ENCODE measurements around the gene AFF1.

AFF1 gene

GRCh38 chr4:87108142-87108546, 173.3 kb downstream of the AFF1 start:
- DNase-seq (ENCODE audit: low read depth in 1 of 2, low spot score in 1 of 2): no peak

- DNase-seq (ENCODE audit: low read depth in 1 of 2, low spot score in 1 of 2): no peak
Observed at GRCh38 chr4:87109121-87109520, 174.3 kb downstream of the AFF1 start.

- no peak for DNase-seq (ENCODE audit: low read depth in 1 of 2, low spot score in 1 of 2)
Observed at GRCh38 chr4:87109945-87110344, 175.1 kb downstream of the AFF1 start.

- no peak for DNase-seq (ENCODE audit: low read depth in 1 of 2, low spot score in 1 of 2)
Observed at GRCh38 chr4:87112063-87112462, 177.3 kb downstream of the AFF1 start.

- no peak for DNase-seq (ENCODE audit: low read depth in 1 of 2, low spot score in 1 of 2)
Observed at GRCh38 chr4:87114245-87115062, 179.6 kb downstream of the AFF1 start.

- no peak for DNase-seq (ENCODE audit: low read depth in 1 of 2, low spot score in 1 of 2)
Observed at GRCh38 chr4:87116231-87116630, 181.4 kb downstream of the AFF1 start.

GRCh38 chr4:87117051-87117731, 182.4 kb downstream of the AFF1 start:
- DNase-seq (ENCODE audit: low read depth in 1 of 2, low spot score in 1 of 2): no peak

GRCh38 chr4:87117732-87118075, 182.9 kb downstream of the AFF1 start:
- DNase-seq (ENCODE audit: low read depth in 1 of 2, low spot score in 1 of 2): no peak

GRCh38 chr4:87118421-87118820, 183.6 kb downstream of the AFF1 start:
- no peak for DNase-seq (ENCODE audit: low read depth in 1 of 2, low spot score in 1 of 2)

- no peak for DNase-seq (ENCODE audit: low read depth in 1 of 2, low spot score in 1 of 2)
Observed at GRCh38 chr4:87118826-87119225, 184.0 kb downstream of the AFF1 start.

- DNase-seq (ENCODE audit: low read depth in 1 of 2, low spot score in 1 of 2): no peak
Observed at GRCh38 chr4:87120010-87120409, 185.2 kb downstream of the AFF1 start.

- no peak for DNase-seq (ENCODE audit: low read depth in 1 of 2, low spot score in 1 of 2)
Observed at GRCh38 chr4:87120411-87121162, 185.8 kb downstream of the AFF1 start.

- no peak for DNase-seq (ENCODE audit: low read depth in 1 of 2, low spot score in 1 of 2)
Observed at GRCh38 chr4:87121341-87122065, 186.7 kb downstream of the AFF1 start.

- DNase-seq (ENCODE audit: low read depth in 1 of 2, low spot score in 1 of 2): no peak
Observed at GRCh38 chr4:87122252-87122651, 187.4 kb downstream of the AFF1 start.

GRCh38 chr4:87126056-87126455, 191.2 kb downstream of the AFF1 start:
- DNase-seq (ENCODE audit: low read depth in 1 of 2, low spot score in 1 of 2): no peak

- no peak for DNase-seq (ENCODE audit: low read depth in 1 of 2, low spot score in 1 of 2)
Observed at GRCh38 chr4:87128006-87128705, 193.3 kb downstream of the AFF1 start.

GRCh38 chr4:87129681-87130080, 194.9 kb downstream of the AFF1 start:
- DNase-seq (ENCODE audit: low read depth in 1 of 2, low spot score in 1 of 2): no peak

- DNase-seq (ENCODE audit: low read depth in 1 of 2, low spot score in 1 of 2): no peak
Observed at GRCh38 chr4:87130985-87131703, 196.3 kb downstream of the AFF1 start.

GRCh38 chr4:87132035-87132434, 197.2 kb downstream of the AFF1 start:
- no peak for DNase-seq (ENCODE audit: low read depth in 1 of 2, low spot score in 1 of 2)

GRCh38 chr4:87133183-87133582, 198.4 kb downstream of the AFF1 start:
- DNase-seq (ENCODE audit: low read depth in 1 of 2, low spot score in 1 of 2): no peak

All from stimulated activated CD4-positive, alpha-beta T cell treated with anti-CD3 and anti-CD28 coated beads, Interleukin-15, amount 100 ng/mL, for 1 hour (primary cell).